Neuronal stem cell (in vitro differentiated cells): ENCODE results near the gene PRR12.
A peak's percentile ranks its signal among the peaks of the same experiment; 100 is the strongest.

ENCODE experiments used
- DNase-seq: peaks from one replicate; pipeline ENCODE4 v3.0.0-alpha.2; 2013; ENCODE audit warnings: low spot score
- H2AFZ ChIP-seq: one replicate; pipeline ENCODE4 v1.6.1; 2013; ENCODE audit warnings: mild to moderate bottlenecking, low read length, inconsistent platforms
- H2AK5ac ChIP-seq: 2 replicates; pipeline ENCODE4 v1.6.1; 2013; ENCODE audit warnings: low read depth, mild to moderate bottlenecking, inconsistent platforms, low read length, moderate library complexity, mixed read lengths
- H2BK120ac ChIP-seq: 2 replicates; pipeline ENCODE4 v1.6.1; 2013; ENCODE audit warnings: low read depth, mild to moderate bottlenecking, inconsistent platforms, low read length, moderate library complexity, mixed read lengths
- H2BK12ac ChIP-seq: one replicate; pipeline ENCODE4 v1.6.1; 2013; ENCODE audit warnings: low read length, inconsistent platforms
- H2BK15ac ChIP-seq: 2 replicates; pipeline ENCODE4 v1.6.1; 2013; ENCODE audit warnings: mild to moderate bottlenecking, low read length, inconsistent platforms, mixed read lengths
- H2BK5ac ChIP-seq: one replicate; pipeline ENCODE4 v1.6.1; 2013; ENCODE audit warnings: inconsistent platforms, mild to moderate bottlenecking, low read length, moderate library complexity
- H3K14ac ChIP-seq: one replicate; pipeline ENCODE4 v1.6.1; 2013; ENCODE audit warnings: low read length, inconsistent platforms
- H3K18ac ChIP-seq: 2 replicates; pipeline ENCODE4 v1.6.1; 2013; ENCODE audit warnings: low read length, inconsistent platforms
- H3K23ac ChIP-seq: 2 replicates; pipeline ENCODE4 v1.6.1; 2013; ENCODE audit warnings: low read depth, mild to moderate bottlenecking, mixed read lengths, low read length, inconsistent platforms; ENCODE audit not compliant: poor library complexity
- H3K27ac ChIP-seq: replicated peaks from 3 replicates; pipeline ENCODE4 v1.5.1; 2013; ENCODE audit warnings: low read length, inconsistent platforms
- H3K27me3 ChIP-seq, 3 experiments: 2 replicates each; pipeline ENCODE4 v1.6.1; 2013; ENCODE audit warnings: low read length in 3 of 3, mild to moderate bottlenecking in 2 of 3, inconsistent platforms in 1 of 3, low read depth in 1 of 3, mixed read lengths in 1 of 3, moderate library complexity in 1 of 3; ENCODE audit not compliant: control insufficient read depth in 3 of 3, insufficient read depth in 3 of 3
- H3K36me3 ChIP-seq, 2 donors: replicated peaks in 1 of 2; 2 replicates each; pipeline ENCODE4 v1.6.1; 2013; ENCODE audit warnings: low read length in 2 of 2; ENCODE audit not compliant: control insufficient read depth in 2 of 2, insufficient read depth in 2 of 2
- H3K4ac ChIP-seq: 2 replicates; pipeline ENCODE4 v1.6.1; 2013; ENCODE audit warnings: inconsistent platforms, mild to moderate bottlenecking, low read length, moderate library complexity
- H3K4me1 ChIP-seq, 2 donors: 1 replicate in 1 of 2; 2 replicates in 1 of 2; pipeline ENCODE4 v1.6.1; 2013; ENCODE audit warnings: low read length in 2 of 2, low read depth in 1 of 2; ENCODE audit not compliant: control insufficient read depth in 2 of 2, insufficient read depth in 1 of 2
- H3K4me2 ChIP-seq: one replicate; pipeline ENCODE4 v1.6.1; 2013; ENCODE audit warnings: mild to moderate bottlenecking, low read length, inconsistent platforms; ENCODE audit not compliant: insufficient read depth, poor library complexity, severe bottlenecking
- H3K4me3 ChIP-seq, 2 donors: 2 replicates each; pipeline ENCODE4 v1.5.1; 2013; ENCODE audit warnings: low read length in 2 of 2, mild to moderate bottlenecking in 2 of 2, inconsistent platforms in 1 of 2, moderate library complexity in 1 of 2
- H3K79me1 ChIP-seq: one replicate; pipeline ENCODE4 v1.6.1; 2013; ENCODE audit warnings: low read depth, mild to moderate bottlenecking, inconsistent platforms, low read length, moderate library complexity
- H3K9ac ChIP-seq: one replicate; pipeline ENCODE4 v1.6.1; 2013; ENCODE audit warnings: mild to moderate bottlenecking, low read depth, low read length, inconsistent platforms; ENCODE audit not compliant: poor library complexity
- H3K9me3 ChIP-seq, 2 donors: replicated peaks in 1 of 2; 2 replicates each; pipeline versions ENCODE3 to v1.6.1; 2013; ENCODE audit warnings: low read length in 2 of 2, mild to moderate bottlenecking in 2 of 2, inconsistent platforms in 1 of 2, low read depth in 1 of 2, mixed read lengths in 1 of 2, moderate library complexity in 1 of 2; ENCODE audit not compliant: control insufficient read depth in 2 of 2, insufficient read depth in 1 of 2
- H4K8ac ChIP-seq: one replicate; pipeline ENCODE4 v1.6.1; 2013; ENCODE audit warnings: low read depth, mild to moderate bottlenecking, inconsistent platforms, low read length, moderate library complexity
- H4K91ac ChIP-seq: one replicate; pipeline ENCODE4 v1.6.1; 2013; ENCODE audit warnings: low read length, low read depth, mild to moderate bottlenecking, inconsistent platforms; ENCODE audit not compliant: poor library complexity
- WGBS, 2 donors: extraction: QIAGEN DNeasy Blood & Tissue Kit; methylation state at CpG; one replicate each; pipeline ENCODE4 v1.1.7; 2013; ENCODE audit warnings: missing lambda C conversion rate in 2 of 2, mixed read lengths in 1 of 2; ENCODE audit not compliant: insufficient read length in 2 of 2, insufficient replicate concordance in 1 of 2; ENCODE audit errors: extremely low coverage in 2 of 2; 5-methylcytosine and 5-hydroxymethylcytosine counted together

The PRR12 gene

DNA sequence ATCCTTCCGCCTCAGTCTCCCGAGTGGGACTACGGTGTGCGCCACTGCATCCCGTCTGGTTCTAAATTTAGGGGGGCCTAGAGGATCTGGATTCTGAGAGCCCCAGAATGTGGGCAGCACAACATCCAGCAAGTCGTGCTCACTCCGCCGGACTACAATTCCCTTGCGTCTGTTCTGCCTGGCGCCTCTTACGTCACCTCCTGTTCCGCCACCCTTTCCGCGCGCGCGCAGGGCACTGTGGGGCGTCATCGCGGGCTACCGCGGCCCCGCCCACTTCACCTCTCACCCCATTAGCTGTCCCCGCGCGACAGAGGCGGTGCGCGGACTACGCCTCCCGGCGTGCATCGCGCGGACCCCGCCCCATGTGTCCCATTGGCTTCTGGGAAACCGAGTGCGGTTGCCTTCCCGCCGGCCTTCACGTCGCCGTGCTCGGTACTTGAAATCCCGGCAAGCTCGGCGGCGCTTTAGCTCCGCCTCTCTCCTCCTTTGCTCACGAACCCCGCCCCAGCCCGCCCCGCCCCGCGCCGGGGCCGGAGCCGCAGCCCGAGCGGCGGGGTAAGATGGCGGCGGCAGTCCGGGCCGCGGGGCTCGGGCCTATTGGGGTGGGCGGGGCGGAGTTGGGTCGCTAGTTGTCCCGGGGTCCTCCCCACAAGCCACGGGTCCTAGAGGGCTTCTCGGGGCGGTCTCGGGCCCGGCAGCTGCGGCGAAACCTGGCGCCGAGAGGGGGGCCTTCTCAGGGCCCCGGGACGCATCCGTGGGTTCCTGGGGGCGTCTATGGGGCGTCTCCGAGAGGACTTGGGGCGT is 50.9 kb downstream of the PRR12 start, which contains the start of gene SCAF1:
Gene SCAF1 (plus strand): TSS at position 522 of the 804 bp plus-strand sequence. CDS start 2,818 bp downstream, outside the sequence.
- peak; percentile 99 for DNase-seq
- Histone ChIP-seq H4K8ac (no peak within 1 kb of the TSS), H3K4me1 (peaks cover 12 to 31% of the 10 kb centered on the region in 2 donors), H3K14ac (no peak within 1 kb of the TSS), H3K36me3 (peaks cover 22 to 31% of the 10 kb centered on the region in 2 donors), H3K18ac (peak within 1 kb of the TSS; percentile 97), H3K9ac (peak within 1 kb of the TSS; percentile 98), H2AK5ac (peak within 1 kb of the TSS; percentile 92), H3K4ac (peak within 1 kb of the TSS; percentile 86), H2BK15ac (peak within 1 kb of the TSS; percentile 93), H3K79me1 (peaks cover 29% of the 10 kb centered on the region), H4K91ac (no peak within 1 kb of the TSS), H3K27ac (peak within 1 kb of the TSS; percentile 98), H3K4me2 (peak within 1 kb of the TSS; percentile 94), H2AFZ (peak within 1 kb of the TSS; percentile 74), H2BK120ac (peak within 1 kb of the TSS; percentile 85), H2BK5ac (peak within 1 kb of the TSS; percentile 99), H3K4me3 (peak within 1 kb of the TSS; percentile 93 to 100), H3K27me3 (no peaks in the 10 kb centered on the region), H3K23ac (no peak within 1 kb of the TSS), H2BK12ac (no peak within 1 kb of the TSS), H3K9me3 (no peaks in the 10 kb centered on the region)
- WGBS, 2 donors: no CpG with 5 or more reads among the region's 87 CpGs

GRCh38 chr19:49642492-49643035 is 51.6 kb downstream of the PRR12 start:
- Histone ChIP-seq H3K23ac (no peak overlapping the region), H3K9ac (peak overlapping the region; percentile 98), H3K18ac (peak overlapping the region; percentile 97), H3K27me3 (no peaks in the 10 kb centered on the region), H2BK15ac (peak overlapping the region; percentile 70), H3K36me3 (peaks cover 28 to 38% of the 10 kb centered on the region in 2 donors), H4K8ac (no peak overlapping the region), H3K14ac (no peak overlapping the region), H3K4me2 (peak overlapping the region; percentile 84), H2AFZ (peak overlapping the region; percentile 74), H3K9me3 (no peaks in the 10 kb centered on the region), H2BK120ac (no peak overlapping the region), H3K79me1 (peaks cover 29% of the 10 kb centered on the region), H3K4ac (no peak overlapping the region), H3K4me3 (peak overlapping the region; percentile 93 to 100), H2BK5ac (peak overlapping the region; percentile 82), H4K91ac (no peak overlapping the region), H3K27ac (peak overlapping the region; percentile 44), H2BK12ac (no peak overlapping the region), H2AK5ac (peak overlapping the region; percentile 4), H3K4me1 (peaks cover 10 to 30% of the 10 kb centered on the region in 2 donors)
- DNase-seq: no peak
- WGBS, 2 donors: no CpG with 5 or more reads among the region's 5 CpGs

- H3K18ac ChIP-seq: no peak overlapping the region
- WGBS, 2 donors: no CpG with 5 or more reads among the region's 2 CpGs
- H3K4me3 ChIP-seq: peak overlapping the region; percentile 35 to 93
- no peak overlapping the region for H2BK15ac ChIP-seq
- no peak overlapping the region for H4K91ac ChIP-seq
- H3K27me3 ChIP-seq: no peaks in the 10 kb centered on the region
- no peak overlapping the region for H3K27ac ChIP-seq
- H3K4me2 ChIP-seq: no peak overlapping the region
- H3K23ac ChIP-seq: no peak overlapping the region
- H4K8ac ChIP-seq: no peak overlapping the region
- no peak for DNase-seq
- H2BK5ac ChIP-seq: no peak overlapping the region
- no peak overlapping the region for H3K9ac ChIP-seq
- no peak overlapping the region for H2BK120ac ChIP-seq
- no peaks in the 10 kb centered on the region for H3K9me3 ChIP-seq
- H3K79me1 ChIP-seq: peaks cover 29% of the 10 kb centered on the region
- H3K14ac ChIP-seq: no peak overlapping the region
- H2AK5ac ChIP-seq: no peak overlapping the region
- H2AFZ ChIP-seq: no peak overlapping the region
- H3K36me3 ChIP-seq: peaks cover 28 to 47% of the 10 kb centered on the region in 2 donors
- no peak overlapping the region for H3K4ac ChIP-seq
- H3K4me1 ChIP-seq: peaks cover 2 to 22% of the 10 kb centered on the region in 2 donors
- no peak overlapping the region for H2BK12ac ChIP-seq
Measured at GRCh38 chr19:49643466-49643865, 52.5 kb downstream of the PRR12 start.

- WGBS, 2 donors: no CpG with 5 or more reads among the region's 11 CpGs
Measured at GRCh38 chr19:49645592-49645991, 54.6 kb downstream of the PRR12 start.

More at GRCh38 chr19:49645592-49645991, 54.6 kb downstream of the PRR12 start:
- Histone ChIP-seq H3K79me1 (peaks cover 31% of the 10 kb centered on the region), H2BK120ac (no peak overlapping the region), H3K9me3 (no peaks in the 10 kb centered on the region), H3K18ac (no peak overlapping the region), H2BK5ac (no peak overlapping the region), H3K14ac (no peak overlapping the region), H3K4ac (no peak overlapping the region), H3K36me3 (peaks cover 42 to 67% of the 10 kb centered on the region in 2 donors), H3K4me2 (no peak overlapping the region), H3K9ac (no peak overlapping the region), H3K4me1 (peaks cover 0 to 14% of the 10 kb centered on the region in 2 donors), H3K4me3 (no peak overlapping the region), H3K23ac (no peak overlapping the region), H2BK15ac (no peak overlapping the region), H2BK12ac (no peak overlapping the region), H2AK5ac (no peak overlapping the region), H2AFZ (no peak overlapping the region), H4K8ac (peak overlapping the region; percentile 32), H3K27me3 (no peaks in the 10 kb centered on the region), H4K91ac (no peak overlapping the region), H3K27ac (no peak overlapping the region)
- no peak for DNase-seq
